GM19438 (cell line): ENCODE measurements around the gene KCNN1.
"Not testable (repeated sequence)": the region's sequence is repeated elsewhere in the genome, so short reads cannot be mapped to it uniquely, and the experiment has no call there.

ENCODE experiments used
- ATAC-seq: cut with Tn5 transposase; IDR thresholded peaks from one replicate; pipeline ENCODE4 v1.9.1; 2021; ENCODE audit warnings: low read depth; ENCODE audit not compliant: unreplicated experiment

The KCNN1 gene

DNA sequence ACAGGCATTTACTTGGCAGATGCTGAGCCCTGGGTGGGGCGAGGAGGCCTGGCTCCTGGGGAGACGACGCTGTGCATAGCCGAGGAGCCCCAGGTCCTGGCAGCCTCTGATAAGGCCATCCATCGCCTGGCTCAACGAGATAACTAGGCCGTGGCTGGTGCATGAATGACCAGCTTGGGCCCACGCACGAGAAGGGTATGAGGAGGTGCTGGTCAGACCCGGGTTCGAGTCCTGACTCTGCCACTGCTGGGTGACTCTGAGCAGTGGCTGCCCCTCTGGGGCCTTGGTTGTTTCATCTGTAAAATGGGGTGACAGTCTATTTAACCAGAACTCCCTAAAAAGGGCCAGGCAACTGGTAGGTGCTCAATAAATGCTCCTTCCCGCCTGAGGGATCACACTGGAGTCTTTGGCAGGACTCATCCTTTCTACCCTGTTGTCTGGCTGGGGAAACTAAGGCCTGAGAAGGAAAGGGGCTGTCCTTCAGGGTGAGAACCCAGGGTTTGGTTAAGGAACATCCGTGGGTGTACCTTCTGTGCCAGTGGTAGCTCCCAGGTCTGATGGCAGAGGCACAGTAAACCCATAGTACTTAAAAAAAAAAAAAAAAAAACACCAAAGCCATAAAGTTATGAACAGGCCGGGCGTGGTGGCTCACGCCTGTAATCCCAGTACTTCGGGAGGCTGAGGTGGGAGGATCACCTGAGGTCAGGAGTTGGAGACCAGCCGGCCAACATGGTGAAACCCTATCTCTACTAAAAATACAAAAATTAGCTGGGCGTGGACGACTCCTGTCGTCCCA, 33.0 kb downstream of the KCNN1 start:
- no peak for ATAC-seq

DNA sequence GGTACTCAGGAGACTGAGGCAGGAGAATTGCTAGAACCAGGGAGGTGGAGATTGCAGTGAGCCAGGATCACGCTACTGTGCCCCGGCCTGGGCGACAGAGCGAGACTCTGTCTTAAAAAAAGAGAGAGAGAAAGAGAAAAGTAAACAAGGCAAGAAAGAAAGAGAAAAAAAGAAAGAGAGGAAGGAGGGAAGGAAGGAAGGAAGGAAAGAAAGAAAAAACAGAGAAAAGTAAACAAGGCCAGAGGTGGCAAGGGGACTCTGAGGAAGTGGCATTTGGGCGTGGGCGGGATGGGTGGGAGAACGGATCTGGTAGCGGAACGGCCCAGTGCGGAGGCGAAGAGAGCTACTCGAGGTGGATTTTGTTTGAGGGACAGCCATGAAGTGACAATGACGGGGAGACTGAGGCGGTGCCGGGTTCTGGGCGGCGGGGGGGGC, 33.6 kb downstream of the KCNN1 start:
- ATAC-seq, result peak; percentile 8

DNA sequence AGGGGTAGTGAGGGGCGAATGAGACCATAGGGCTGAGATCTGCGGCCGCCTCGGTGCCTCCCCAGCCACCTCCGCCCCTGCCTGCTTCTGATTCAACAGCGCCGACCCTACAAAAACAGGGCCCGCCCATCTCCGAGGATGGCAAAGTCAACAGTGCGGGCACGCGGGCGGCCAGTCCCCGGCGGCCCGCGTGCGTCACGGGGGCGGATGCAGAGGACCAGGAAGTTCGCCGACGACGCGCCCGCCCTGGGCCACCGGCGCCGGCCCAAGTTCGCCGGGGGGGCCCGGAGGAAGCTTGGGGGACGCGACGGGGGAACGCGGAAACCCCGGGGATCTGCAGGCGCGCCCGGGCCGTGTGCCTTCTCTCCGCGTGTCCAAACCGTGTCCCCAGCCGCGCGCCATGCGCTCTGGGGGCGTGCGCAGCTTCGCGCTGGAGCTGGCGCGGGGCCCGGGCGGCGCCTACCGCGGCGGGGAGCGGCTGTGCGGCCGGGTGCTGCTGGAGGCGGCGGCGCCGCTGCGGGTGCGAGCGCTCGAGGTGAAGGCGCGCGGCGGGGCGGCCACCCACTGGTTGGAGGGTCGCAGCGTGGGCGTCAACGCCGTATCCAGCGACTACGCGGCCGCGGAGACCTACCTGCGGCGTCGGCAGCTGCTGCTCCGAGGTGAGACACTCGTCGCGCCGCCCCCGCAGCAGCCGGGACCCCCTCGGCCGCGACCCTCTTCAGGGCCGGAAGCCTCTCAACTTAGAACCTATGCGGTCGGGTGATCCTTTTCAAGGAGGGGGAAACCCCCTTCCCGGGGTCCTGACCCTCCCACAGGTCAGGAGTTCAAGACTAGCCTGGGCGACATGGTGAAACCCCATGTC, 34.2 kb downstream of the KCNN1 start:
- peak; percentile 62 for ATAC-seq

DNA sequence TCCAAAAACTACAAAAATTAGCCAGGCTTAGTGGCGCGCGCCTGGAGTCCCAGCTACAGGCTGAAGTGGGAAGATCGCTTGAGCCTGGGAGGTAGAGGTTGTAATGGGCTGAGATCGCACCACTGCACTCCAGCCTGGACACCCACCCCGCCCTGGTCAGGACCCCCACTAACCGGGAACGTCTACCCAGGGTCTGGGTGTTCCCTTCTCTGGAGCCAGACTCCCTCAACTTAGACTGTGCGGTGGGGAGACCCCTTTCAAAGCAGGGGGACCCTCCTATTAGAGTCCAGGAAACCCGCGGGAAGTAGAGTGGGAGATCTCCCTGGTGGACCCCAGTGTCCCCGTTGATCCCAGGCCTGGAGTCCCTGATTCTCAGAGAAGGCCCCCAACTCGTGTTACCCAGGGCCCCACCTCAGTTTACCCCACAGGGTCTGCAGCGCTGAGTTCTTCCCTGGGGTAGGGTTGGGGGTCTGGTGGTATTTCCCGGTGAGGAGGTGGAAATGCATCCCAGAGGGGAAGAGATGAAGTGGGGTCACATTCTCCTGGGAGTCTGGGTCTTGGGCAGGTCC, 35.0 kb downstream of the KCNN1 start:
- no peak for ATAC-seq

DNA sequence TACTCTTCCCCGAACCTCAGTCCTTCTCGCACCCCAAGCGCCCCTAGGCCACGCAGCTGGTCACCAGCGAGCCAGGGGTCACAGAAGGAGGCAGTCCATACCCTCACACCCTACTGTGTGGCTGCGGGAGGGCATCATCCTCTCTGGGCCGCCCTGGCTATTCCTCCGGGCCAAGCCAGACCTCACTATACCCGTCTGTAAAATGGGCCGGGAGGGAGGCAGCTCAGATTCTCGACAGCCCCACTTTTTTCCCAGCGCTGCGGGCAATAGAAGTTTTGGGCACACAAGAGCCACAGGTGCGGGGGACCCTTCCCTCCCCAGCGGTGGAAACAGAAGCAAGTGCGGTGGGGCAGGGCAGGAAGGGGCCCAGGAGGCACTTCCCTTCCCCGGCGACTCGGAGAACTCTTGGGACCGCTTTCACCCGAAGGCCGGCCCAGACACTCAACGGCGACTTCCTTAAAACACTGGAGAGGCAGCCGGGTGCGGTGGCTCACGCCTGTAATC, 35.5 kb downstream of the KCNN1 start:
- ATAC-seq, result no peak

DNA sequence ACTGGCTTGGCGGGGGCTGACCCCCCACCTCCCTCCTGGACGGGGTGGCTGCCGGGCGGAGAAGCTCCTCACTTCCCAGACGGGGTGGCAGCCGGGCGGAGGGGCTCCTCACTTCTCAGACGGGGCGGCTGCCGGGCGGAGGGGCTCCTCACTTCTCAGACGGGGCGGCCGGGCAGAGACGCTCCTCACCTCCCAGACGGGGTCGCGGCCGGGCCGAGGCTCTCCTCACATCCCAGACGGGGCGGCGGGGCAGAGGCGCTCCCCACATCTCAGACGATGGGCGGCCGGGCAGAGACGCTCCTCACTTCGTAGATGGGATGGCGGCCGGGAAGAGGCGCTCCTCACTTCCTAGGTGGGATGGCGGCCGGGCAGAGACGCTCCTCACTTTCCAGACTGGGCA, 38.8 kb downstream of the KCNN1 start:
- ATAC-seq, result not testable (repeated sequence)

DNA sequence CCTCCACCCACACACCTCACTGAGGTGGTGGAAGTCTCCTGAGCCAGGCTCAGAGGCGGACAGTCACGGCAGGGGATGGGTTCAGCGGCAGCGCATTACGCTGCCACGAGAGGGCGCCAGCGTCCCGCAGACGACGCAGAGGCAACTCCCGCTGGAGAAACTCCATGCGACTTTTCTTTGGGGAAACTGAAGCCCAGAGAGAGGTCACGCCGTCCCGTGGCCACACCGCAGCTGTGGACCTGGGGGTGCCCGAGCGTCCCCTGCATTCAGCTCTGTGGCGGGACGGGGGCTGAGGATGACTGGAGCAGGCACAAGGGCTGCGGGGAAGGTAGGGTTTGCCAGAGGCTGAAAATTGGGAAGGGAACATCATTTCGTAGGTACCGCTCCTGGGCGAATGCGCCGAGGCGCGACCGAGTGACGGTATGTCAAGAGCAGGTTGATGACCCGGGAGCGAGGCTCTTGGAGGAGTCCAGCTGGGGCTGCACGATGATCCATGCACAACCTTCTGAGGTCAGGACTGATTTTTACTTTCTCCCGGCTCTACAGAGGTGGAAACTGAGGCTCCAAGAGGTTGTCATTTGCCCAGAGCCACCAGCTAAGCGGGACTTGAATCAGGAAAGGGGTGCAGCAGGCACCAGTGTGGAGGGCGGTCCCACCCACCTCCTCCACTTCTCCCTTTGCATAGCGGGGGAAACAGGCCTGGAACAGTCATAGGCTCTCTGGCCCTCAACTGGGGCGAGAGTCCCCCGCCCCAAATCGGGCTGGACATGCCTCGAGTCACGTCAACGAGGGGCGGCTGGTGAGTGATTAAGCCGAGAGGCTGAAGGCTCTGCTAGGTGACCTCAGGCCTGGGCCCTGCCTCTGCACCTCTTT, 40.4 kb downstream of the KCNN1 start:
- ATAC-seq, result peak; percentile 52

DNA sequence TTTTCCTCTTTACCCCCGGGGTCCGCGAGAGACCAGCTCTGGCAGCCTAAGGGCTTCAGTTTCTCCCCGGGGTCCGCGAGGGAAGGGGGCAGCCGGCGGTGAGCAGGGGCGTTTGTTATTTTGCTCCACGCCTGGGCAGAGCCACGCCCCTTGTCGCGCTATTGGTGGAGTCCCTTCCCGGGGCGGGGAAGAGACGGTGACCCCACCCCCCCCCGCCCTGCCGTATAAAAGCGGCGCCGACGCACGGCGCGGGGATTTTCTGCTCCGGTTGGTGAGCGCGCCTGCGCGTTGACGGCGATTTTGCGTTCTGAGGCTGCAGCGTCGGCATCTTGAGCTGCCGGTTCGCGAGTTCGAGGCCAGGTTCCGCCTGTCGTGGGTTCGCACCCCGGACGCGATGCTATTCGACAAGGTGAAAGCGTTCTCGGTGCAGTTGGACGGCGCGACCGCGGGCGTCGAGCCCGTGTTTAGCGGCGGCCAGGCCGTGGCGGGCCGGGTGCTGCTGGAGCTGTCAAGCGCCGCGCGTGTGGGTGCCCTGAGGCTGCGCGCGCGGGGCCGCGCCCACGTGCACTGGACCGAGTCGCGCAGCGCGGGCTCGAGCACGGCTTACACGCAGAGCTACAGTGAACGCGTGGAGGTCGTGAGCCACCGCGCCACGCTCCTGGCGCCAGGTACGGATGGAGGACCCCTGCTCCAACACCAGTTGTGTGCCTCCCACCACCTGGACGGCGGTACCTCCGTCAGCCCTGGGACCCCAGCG, 41.2 kb downstream of the KCNN1 start, which contains the start of gene ARRDC2:
Gene ARRDC2, plus strand, starts transcription at position 254 of the 757 bp plus-strand sequence. Its CDS starts 141 bp downstream, at position 395.
- ATAC-seq, result peak; percentile 62

DNA sequence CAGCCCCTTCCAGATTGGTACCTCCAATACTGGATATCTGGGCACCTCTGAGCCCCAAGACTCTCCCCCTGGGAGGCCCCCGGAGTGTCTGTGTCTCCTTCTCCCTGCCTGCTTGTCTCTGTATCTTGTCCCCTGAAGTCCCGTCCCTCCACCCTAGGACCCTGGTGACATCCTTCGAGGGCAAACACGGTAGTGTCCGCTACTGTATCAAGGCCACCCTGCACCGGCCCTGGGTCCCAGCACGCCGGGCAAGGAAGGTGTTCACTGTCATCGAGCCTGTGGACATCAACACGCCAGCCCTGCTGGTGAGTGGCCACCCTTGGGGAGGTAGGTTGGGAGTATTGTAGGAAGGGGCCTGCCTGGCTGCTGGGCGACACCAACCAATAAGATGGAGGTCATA, 41.9 kb downstream of the KCNN1 start:
- no peak for ATAC-seq

DNA sequence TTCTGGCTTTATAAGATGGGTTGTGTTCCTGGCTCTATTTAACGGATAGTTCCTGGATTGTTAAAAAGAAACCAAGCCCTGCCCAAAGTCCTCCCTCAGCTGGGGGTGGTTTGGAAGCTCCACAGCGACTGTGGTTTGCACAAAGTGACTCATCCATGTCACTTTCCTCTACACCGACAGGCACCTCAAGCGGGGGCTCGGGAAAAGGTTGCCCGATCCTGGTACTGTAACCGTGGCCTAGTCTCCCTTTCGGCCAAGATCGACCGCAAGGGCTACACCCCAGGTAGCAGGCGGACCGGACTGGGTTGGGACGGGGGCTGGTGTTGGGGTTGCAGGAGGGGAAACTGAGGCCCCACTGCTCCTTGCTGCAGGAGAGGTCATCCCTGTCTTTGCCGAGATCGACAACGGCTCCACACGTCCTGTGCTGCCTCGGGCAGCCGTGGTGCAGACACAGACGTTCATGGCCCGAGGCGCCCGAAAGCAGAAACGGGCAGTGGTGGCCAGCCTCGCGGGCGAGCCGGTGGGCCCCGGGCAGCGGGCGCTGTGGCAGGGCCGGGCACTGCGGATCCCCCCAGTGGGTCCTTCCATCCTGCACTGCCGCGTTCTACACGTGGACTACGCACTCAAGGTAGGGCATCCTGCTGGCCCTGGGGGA, 42.6 kb downstream of the KCNN1 start:
- ATAC-seq, result no peak

DNA sequence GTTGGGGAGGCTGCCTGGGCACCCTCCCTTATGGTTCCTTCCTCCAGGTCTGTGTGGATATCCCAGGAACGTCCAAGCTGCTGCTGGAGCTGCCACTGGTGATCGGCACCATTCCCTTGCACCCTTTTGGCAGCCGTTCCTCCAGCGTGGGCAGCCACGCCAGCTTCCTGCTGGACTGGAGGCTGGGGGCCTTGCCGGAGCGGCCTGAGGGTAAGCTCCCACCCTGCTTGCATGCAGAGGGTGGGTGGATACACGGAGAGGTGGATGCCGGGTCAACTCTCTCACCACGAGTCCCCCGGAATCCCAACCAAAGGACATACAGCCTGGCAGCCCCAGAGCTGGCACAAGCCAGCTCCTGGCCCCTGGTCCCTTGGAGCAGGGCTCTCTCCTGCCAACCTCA, 43.2 kb downstream of the KCNN1 start:
- no peak for ATAC-seq

DNA sequence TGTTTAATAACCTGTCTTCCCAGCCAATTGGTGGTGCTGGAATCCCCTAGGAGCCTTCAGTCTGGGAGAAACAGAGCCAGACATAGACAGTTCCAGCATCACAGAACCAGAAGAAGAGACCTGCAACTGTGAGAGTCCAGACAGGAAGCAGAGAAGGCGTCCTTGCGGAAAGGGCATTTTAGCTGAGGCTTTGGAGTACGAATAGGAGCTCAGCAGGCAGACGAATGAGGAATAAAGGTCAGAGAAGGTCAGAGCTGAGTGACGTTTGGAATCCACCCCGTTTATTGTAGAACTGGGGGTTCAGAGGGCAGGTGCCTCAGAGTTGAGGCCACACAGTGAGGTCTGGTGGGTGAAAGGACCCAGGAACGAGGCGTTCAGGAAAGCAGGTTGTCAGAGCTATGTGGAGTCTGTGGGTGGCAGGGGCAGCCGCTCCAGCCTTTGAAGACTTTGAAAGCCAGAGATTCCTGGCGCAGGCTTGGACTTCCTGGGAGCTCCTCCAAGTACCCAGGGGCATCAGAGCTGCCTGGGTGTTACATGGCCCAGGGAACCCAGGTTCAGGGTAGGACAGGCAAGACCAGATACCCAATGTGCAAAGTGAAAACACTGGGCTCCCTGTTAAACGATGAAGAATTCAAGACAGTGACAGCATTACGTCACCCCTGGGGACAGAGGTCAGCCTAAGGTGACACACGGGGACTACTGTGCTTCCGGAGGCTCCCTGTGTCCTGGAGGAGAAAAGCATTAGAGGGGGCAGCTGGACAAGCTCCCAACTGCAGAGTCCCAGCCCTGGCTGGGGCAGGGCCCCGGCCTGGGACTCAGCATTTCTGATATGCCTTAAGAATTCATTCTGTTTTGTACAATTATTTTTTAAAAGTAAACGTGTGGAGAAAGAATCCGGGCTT, 46.6 kb downstream of the KCNN1 start:
- ATAC-seq, result no peak

DNA sequence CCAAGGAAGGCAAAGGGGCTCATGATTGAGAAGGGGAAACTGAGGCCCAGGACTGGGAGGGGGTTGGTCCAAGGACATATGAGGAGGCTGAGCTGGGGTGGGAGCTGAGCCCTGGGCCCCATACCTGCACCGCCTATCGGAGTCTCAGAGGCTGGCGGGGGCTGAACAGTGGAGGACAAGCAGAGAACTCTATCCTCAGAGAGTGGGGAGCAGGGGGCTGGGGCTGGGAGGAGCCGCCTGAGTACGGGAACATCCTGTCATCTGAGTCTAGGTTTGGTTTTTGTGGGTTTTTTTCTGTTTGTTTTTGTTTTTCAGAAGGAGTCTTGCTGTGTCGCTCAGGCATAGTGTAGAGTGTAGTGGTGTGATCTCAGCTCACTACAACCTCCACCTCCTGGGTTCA, 47.3 kb downstream of the KCNN1 start:
- no peak for ATAC-seq

DNA sequence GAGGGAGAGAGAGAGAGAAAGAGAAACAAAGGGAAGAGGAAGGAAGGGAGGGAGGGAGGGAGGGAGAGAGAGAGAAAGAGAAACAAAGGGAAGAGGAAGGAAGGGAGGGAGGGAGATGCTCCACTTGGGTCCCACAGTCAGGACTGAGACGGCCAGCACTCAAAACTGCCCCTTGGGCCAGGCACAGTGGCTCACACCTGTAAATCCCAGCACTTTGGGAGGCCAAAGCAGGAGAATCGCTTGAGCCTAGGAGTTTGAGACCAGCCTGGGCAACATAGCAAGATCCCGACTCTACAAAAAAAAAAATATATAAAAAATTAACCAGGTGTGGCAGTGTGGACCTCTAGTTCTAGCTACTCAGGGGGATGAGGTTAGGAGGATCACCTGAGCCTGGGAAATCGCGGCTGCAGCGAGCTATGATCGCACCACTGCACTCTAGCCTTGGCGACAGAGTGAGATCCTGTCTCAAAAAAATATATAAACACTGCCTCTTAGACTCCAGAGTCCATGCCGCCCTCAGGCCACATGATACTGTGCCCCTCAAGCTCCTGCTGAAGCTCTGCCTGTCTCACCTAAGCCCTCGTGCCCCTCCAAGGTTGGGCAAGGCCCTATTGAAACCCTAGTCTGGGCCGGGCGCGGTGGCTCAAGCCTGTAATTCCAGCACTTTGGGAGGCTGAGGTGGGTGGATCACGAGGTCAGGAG, 49.5 kb downstream of the KCNN1 start:
- no peak for ATAC-seq

DNA sequence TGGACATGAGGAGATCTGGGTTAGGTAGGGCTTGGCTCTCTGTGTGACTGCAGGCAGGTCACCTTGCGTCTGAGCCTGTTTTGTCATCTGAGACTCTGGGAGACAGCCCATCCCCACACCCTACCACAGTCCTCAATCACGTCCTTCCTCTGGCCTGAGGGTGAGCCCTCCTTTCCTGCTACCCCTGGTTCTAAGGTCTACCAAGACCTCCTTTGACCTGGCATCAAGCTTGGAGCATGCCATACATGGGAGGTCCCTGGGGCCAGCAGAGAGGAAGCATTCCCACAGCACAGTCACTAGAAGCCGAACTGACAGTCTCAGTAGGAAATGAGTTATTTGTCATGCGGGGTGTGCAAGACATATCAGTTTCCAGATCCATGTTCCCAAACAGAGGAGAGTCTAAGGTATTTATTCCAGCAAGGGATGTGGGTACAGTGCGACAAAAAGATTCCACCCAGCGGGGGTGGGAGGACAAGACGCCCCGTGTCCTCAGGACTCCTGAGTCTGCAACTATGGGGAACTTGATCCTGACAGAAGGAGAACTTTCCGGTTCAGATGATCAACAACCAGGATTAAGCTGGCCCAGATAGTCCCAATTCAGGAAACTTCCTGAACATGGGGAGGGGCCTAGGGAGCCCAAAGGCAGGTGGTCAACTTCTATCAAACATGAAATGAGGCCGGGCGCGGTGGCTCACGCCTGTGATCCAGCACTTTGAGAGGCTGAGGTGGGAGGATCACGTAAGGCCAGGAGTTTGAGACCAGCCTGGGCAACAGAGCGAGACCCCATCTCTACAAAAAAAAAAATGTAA, 50.6 kb downstream of the KCNN1 start:
- no peak for ATAC-seq
